Skeletal muscle satellite cell (primary cell): ENCODE results near the gene ANO1.

Source experiments
- H3K27me3 ChIP-seq: 2 replicates; pipeline ENCODE4 v1.7.0; 2013; ENCODE audit warnings: low read length; ENCODE audit not compliant: control insufficient read depth, insufficient read depth
- H3K36me3 ChIP-seq: 2 replicates; pipeline ENCODE4 v1.7.0; 2013; ENCODE audit warnings: mild to moderate bottlenecking, control low read depth, low read length; ENCODE audit not compliant: insufficient read depth
- H3K4me1 ChIP-seq: 2 replicates; pipeline ENCODE4 v1.7.0; 2013; ENCODE audit warnings: low read length; ENCODE audit not compliant: control insufficient read depth, insufficient read depth
- H3K4me2 ChIP-seq: 2 replicates; pipeline ENCODE4 v1.7.0; 2013; ENCODE audit warnings: mild to moderate bottlenecking, low read length
- H3K4me3 ChIP-seq: 2 replicates; pipeline ENCODE4 v1.7.0; 2013; ENCODE audit warnings: low read length
- H3K9ac ChIP-seq: 2 replicates; pipeline ENCODE4 v1.7.0; 2013; ENCODE audit warnings: mild to moderate bottlenecking, low read depth, low read length, moderate library complexity
- H3K9me3 ChIP-seq: replicated peaks from 2 replicates; pipeline ENCODE4 v1.7.0; 2013; ENCODE audit warnings: mild to moderate bottlenecking, control low read depth, low read length

The ANO1 gene

GRCh38 chr11:70146299-70146698 lies 68.2 kb downstream of the ANO1 start:
- Histone ChIP-seq H3K4me3 (no peak overlapping the region), H3K27me3 (peaks cover 87% of the 10 kb centered on the region), H3K9ac (no peak overlapping the region), H3K4me1 (no peaks in the 10 kb centered on the region), H3K9me3 (no peaks in the 10 kb centered on the region), H3K4me2 (no peak overlapping the region), H3K36me3 (no peaks in the 10 kb centered on the region)

DNA sequence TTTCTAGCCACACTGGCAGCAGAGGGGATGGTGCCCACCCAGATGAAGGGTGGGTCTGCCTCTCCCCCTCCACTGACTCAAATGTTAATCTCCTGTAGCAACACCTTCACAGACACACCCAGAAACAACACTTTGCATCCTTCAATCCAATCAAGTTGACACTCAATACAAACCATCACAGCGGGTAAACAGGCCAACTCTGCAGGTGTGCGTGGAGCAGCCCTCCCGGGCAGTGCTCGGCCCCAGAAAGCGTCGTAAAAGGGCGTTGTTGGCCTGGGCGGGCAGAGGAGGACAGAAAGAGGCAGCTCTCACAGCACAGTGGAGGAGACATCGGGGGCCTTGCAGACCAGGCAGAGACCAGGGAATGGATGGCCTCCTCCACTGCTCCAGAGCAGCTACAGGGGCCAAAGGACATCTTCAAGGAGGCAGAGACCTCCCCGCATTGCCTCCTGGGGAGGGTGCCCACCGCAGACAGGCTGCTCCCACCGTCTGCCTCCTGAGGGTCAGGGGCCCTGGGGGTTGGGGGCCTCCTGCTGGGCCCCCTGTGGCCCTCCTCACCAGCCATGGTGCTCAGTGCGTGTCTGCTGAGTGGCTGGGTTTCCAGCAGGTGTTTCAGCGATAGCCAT lies 68.9 kb downstream of the ANO1 start:
- H3K4me3 ChIP-seq, result no peak overlapping the region
- H3K4me2 ChIP-seq, result no peak overlapping the region
- peaks cover 85% of the 10 kb centered on the region for H3K27me3 ChIP-seq
- no peak overlapping the region for H3K9ac ChIP-seq
- no peaks in the 10 kb centered on the region for H3K36me3 ChIP-seq
- no peaks in the 10 kb centered on the region for H3K9me3 ChIP-seq
- no peaks in the 10 kb centered on the region for H3K4me1 ChIP-seq

- Histone ChIP-seq H3K4me1 (no peaks in the 10 kb centered on the region), H3K4me2 (no peak overlapping the region), H3K27me3 (peaks cover 83% of the 10 kb centered on the region), H3K9me3 (no peaks in the 10 kb centered on the region), H3K4me3 (no peak overlapping the region), H3K36me3 (no peaks in the 10 kb centered on the region), H3K9ac (no peak overlapping the region)
These were observed 69.6 kb downstream of the ANO1 start for GRCh38 chr11:70147668-70148067.

DNA sequence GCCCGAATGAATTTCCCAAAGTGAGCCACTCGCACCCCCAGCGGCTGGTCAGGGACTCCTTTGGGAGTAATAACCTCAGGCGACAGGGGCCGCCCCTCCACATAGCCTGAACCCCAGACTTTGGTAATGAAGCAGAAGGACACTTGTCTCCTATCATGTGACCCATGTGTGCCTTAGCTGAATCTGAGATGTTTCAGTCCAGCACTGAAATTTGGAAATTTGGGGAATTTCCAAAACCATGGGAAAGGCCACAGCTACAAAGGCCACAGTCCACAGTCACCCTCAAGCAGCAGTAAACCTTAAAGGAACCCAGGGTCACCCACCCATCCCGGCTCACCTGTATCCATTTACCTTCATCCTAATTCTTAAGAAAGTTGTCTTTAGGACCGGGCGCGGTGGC lies 73.6 kb downstream of the ANO1 start:
- H3K36me3 ChIP-seq, result no peaks in the 10 kb centered on the region
- H3K4me1 ChIP-seq, result no peaks in the 10 kb centered on the region
- no peak overlapping the region for H3K4me2 ChIP-seq
- no peak overlapping the region for H3K9ac ChIP-seq
- peaks cover 66% of the 10 kb centered on the region for H3K27me3 ChIP-seq
- no peak overlapping the region for H3K4me3 ChIP-seq
- no peaks in the 10 kb centered on the region for H3K9me3 ChIP-seq

GRCh38 chr11:70153133-70153727 lies 75.1 kb downstream of the ANO1 start:
- Histone ChIP-seq H3K27me3 (peaks cover 52% of the 10 kb centered on the region), H3K36me3 (no peaks in the 10 kb centered on the region), H3K9ac (no peak overlapping the region), H3K4me3 (no peak overlapping the region), H3K4me1 (no peaks in the 10 kb centered on the region), H3K9me3 (no peaks in the 10 kb centered on the region), H3K4me2 (no peak overlapping the region)

GRCh38 chr11:70155386-70155785 lies 77.3 kb downstream of the ANO1 start:
- Histone ChIP-seq H3K4me2 (no peak overlapping the region), H3K36me3 (no peaks in the 10 kb centered on the region), H3K4me3 (no peak overlapping the region), H3K9ac (no peak overlapping the region), H3K9me3 (no peaks in the 10 kb centered on the region), H3K4me1 (peaks cover 9% of the 10 kb centered on the region), H3K27me3 (peaks cover 40% of the 10 kb centered on the region)

DNA sequence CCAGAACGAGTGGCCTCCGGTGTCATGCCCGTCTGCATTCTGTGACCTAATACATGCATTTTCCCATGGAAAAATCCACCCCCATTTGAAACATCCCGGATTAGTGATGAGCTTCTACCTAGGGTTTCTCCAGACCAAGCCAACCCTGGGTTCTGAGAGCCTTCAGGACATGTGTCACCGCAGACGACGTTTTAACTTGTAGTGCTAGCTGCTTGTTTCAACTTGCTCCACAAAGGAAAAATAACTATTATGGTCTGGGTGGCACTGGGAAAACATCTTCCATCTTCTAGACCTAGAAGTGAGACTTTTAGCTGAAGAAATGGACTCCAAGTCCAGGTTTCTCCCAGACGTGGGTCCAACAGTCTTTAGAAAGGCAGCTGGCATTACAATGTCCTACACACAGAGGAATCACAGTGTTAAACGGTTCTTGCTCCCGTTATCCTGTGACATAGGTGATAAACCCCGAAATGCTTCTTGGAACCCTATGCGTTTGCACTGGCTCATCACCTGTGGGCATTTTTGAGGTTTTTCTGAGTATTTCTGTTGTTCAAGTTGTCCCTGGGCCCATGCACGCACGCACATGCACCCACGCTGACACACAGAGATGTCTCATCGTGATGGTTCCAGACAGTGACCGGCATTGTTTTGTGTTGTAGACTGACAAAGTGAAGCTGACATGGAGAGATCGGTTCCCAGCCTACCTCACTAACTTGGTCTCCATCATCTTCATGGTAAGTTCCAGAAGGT lies 78.3 kb downstream of the ANO1 start:
- peaks cover 9% of the 10 kb centered on the region for H3K4me1 ChIP-seq
- no peak overlapping the region for H3K4me2 ChIP-seq
- H3K4me3 ChIP-seq, result no peak overlapping the region
- no peaks in the 10 kb centered on the region for H3K9me3 ChIP-seq
- no peaks in the 10 kb centered on the region for H3K36me3 ChIP-seq
- peaks cover 36% of the 10 kb centered on the region for H3K27me3 ChIP-seq
- H3K9ac ChIP-seq, result no peak overlapping the region

DNA sequence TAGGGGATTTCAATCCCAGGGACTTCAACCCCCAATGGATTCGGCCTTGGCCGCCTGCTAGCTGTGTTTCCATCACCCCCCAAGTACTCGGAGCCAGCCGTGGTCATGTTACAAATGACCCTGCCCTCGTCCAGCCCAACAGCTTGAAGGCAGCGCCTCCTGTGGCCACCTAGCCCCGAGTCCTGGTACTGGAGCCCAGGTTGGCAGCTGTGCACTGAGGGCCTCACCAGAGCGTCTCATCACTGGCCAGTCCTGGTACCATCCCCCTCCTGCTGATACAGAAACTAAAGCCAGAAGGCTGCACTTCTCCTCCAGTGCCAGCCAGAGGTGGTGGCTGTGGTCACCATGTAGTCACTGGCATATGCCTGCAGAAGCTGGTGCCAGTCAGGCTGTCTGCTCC lies 80.1 kb downstream of the ANO1 start:
- no peaks in the 10 kb centered on the region for H3K36me3 ChIP-seq
- H3K9me3 ChIP-seq, result no peaks in the 10 kb centered on the region
- no peak overlapping the region for H3K4me3 ChIP-seq
- H3K4me2 ChIP-seq, result no peak overlapping the region
- H3K9ac ChIP-seq, result no peak overlapping the region
- H3K4me1 ChIP-seq, result peaks cover 9% of the 10 kb centered on the region
- H3K27me3 ChIP-seq, result peaks cover 28% of the 10 kb centered on the region

- no peak overlapping the region for H3K9ac ChIP-seq
- no peaks in the 10 kb centered on the region for H3K36me3 ChIP-seq
- no peak overlapping the region for H3K4me2 ChIP-seq
- no peaks in the 10 kb centered on the region for H3K9me3 ChIP-seq
- peaks cover 9% of the 10 kb centered on the region for H3K4me1 ChIP-seq
- no peak overlapping the region for H3K4me3 ChIP-seq
- H3K27me3 ChIP-seq, result peaks cover 31% of the 10 kb centered on the region
These were observed 80.8 kb downstream of the ANO1 start for GRCh38 chr11:70158757-70159389.

DNA sequence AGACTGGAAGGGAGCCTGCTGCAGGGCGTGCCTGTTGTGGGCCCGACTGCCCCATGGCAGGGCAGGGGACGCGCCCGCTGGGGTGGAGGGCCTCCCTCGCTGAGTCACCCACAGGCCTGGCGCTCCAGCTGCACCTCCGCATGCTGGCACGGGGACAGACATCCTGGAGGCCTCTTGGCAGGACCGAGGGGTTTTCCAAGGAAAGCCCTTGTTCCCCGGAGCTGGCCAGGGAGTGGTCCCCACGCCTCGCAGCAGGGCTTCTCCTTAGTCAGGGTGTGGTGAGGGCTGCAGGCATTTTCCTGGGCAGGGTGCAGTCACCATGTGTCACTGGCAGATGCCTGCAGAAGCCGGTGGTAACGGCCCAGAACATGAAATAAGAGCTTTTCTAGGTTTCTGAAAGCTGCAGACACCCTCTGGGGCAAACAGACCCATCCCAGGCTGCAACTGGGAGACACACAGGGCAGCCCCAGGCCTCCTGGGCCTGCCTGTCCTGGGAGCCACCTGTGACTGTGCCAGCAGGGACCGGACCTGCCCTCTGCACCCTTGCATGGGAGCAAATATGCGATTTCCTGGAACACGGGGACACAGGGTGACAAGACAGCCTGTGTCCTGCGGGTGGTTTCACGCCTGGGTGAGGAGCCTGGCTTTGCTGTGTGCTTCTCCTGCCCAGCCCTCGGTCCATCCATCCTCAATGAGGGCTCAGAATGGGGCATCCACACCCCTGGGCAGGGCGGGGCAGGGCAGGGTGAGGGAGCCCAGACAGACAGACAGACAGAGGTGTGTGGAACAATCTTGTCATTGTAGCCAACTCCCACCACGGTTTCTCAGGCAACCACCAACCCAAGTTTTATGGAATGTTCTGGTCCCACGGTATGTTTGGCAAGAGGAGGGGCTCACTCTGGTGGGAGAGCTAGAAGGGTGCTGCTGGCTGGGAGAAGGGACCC lies 81.8 kb downstream of the ANO1 start:
- H3K4me1 ChIP-seq, result peaks cover 9% of the 10 kb centered on the region
- H3K9me3 ChIP-seq, result no peaks in the 10 kb centered on the region
- no peak overlapping the region for H3K4me3 ChIP-seq
- peaks cover 41% of the 10 kb centered on the region for H3K27me3 ChIP-seq
- H3K36me3 ChIP-seq, result no peaks in the 10 kb centered on the region
- no peak overlapping the region for H3K4me2 ChIP-seq
- H3K9ac ChIP-seq, result no peak overlapping the region
